ENCODE data around the gene NAA25. TPM values are rescaled to one million over a fixed set of nuclear protein-coding genes. Genes with fewer than 3 reads are reported as not detected.
"Not testable (repeated sequence)": the region's sequence is repeated elsewhere in the genome, so short reads cannot be mapped to it uniquely, and the experiment has no call there.

Gene NAA25
- total RNA-seq, 5 donors from 2014 or later (not counting 1 experiment from before 2014, with no cell fraction given) = 25.0 to 41.6 (median 31.0) TPM

- Histone ChIP-seq H3K4me3 (ENCODE audit: control insufficient read depth in 1 of 2, extremely low read depth in 1 of 2, low read length in 1 of 2) (no peak overlapping the region), H3K27me3 (replicated peaks in 1 of 2; ENCODE audit: control insufficient read depth in 2 of 2, extremely low read depth in 1 of 2, insufficient read depth in 2 of 2, low read length in 1 of 2) (no peaks in the 10 kb centered on the region), H3K27ac (ENCODE audit: low read length) (no peak overlapping the region), H3K36me3 (ENCODE audit: control insufficient read depth in 2 of 2, extremely low read depth in 1 of 2, insufficient read depth in 1 of 2, low read length in 1 of 2) (no peaks in the 10 kb centered on the region), H3K9me3 (no peaks in the 10 kb centered on the region), H3K4me1 (ENCODE audit: control insufficient read depth in 1 of 2, extremely low read depth in 1 of 2, insufficient read depth in 2 of 2, low read length in 2 of 2) (peaks cover 8 to 17% of the 10 kb centered on the region in 2 experiments)
- H3K27ac Mint-ChIP-seq = no peak overlapping the region
- DNase-seq (no peak), ATAC-seq (replicated peaks in 1 of 4) (no peak)
- no peaks in the 10 kb centered on the region for H3K27me3 Mint-ChIP-seq
- WGBS (ENCODE audit: insufficient coverage) = 91% methylated on average over 5 of the region's 6 CpGs
- ChIA-PET CTCF (interaction anchor here in 1 of 2 donors (1.2 kb wide), 1 partner anchor 13 kb away, joined by 3 read pairs; the partner anchor contains the start of gene TRAFD1), POLR2A (interaction anchor here (0.5 to 0.6 kb wide), 2 partner anchors 18 to 133 kb away, joined by 3 to 4 read pairs; no protein-coding TSS in a partner anchor)
- no peaks in the 10 kb centered on the region for H3K36me3 Mint-ChIP-seq
- no peaks in the 10 kb centered on the region for H3K9me3 Mint-ChIP-seq
- peaks cover 15 to 18% (median 17%) of the 10 kb centered on the region in 3 donors for H3K4me1 Mint-ChIP-seq
- H3K4me3 Mint-ChIP-seq = no peak overlapping the region
Measured at GRCh38 chr12:112112409-112113133, 4.0 kb upstream of the NAA25 start.

GRCh38 chr12:112111931-112112330 is 3.3 kb upstream of the NAA25 start:
- Mint-ChIP-seq H3K36me3 (no peaks in the 10 kb centered on the region), H3K4me3 (no peak overlapping the region), H3K27me3 (no peaks in the 10 kb centered on the region), H3K4me1 (peaks cover 19 to 24% (median 20%) of the 10 kb centered on the region in 3 donors), H3K9me3 (no peaks in the 10 kb centered on the region), H3K27ac (no peak overlapping the region)
- no peak for DNase-seq
- Histone ChIP-seq H3K36me3 (ENCODE audit: control insufficient read depth in 2 of 2, extremely low read depth in 1 of 2, insufficient read depth in 1 of 2, low read length in 1 of 2) (no peaks in the 10 kb centered on the region), H3K4me1 (ENCODE audit: control insufficient read depth in 1 of 2, extremely low read depth in 1 of 2, insufficient read depth in 2 of 2, low read length in 2 of 2) (peaks cover 12 to 23% of the 10 kb centered on the region in 2 experiments), H3K27me3 (replicated peaks in 1 of 2; ENCODE audit: control insufficient read depth in 2 of 2, extremely low read depth in 1 of 2, insufficient read depth in 2 of 2, low read length in 1 of 2) (no peaks in the 10 kb centered on the region), H3K4me3 (ENCODE audit: control insufficient read depth in 1 of 2, extremely low read depth in 1 of 2, low read length in 1 of 2) (no peak overlapping the region), H3K9me3 (no peaks in the 10 kb centered on the region), H3K27ac (ENCODE audit: low read length) (no peak overlapping the region)
- no peak for ATAC-seq (replicated peaks in 1 of 4)
- no CpG with 5 or more reads among the region's 5 CpGs for WGBS (ENCODE audit: insufficient coverage)
- ChIA-PET POLR2A (interaction anchor here in 1 of 2 donors (0.5 kb wide), 1 partner anchor 19 kb away, joined by 3 read pairs; no protein-coding TSS in a partner anchor), CTCF (no interaction called here)

GRCh38 chr12:112110787-112111662 is 2.4 kb upstream of the NAA25 start:
- H3K36me3 ChIP-seq (ENCODE audit: control insufficient read depth in 2 of 2, extremely low read depth in 1 of 2, insufficient read depth in 1 of 2, low read length in 1 of 2); H3K27me3 Mint-ChIP-seq; ATAC-seq (replicated peaks in 1 of 4); H3K27me3 ChIP-seq (replicated peaks in 1 of 2; ENCODE audit: control insufficient read depth in 2 of 2, extremely low read depth in 1 of 2, insufficient read depth in 2 of 2, low read length in 1 of 2); H3K36me3 Mint-ChIP-seq; H3K4me3 Mint-ChIP-seq; H3K27ac ChIP-seq (ENCODE audit: low read length); H3K9me3 Mint-ChIP-seq; H3K4me3 ChIP-seq (ENCODE audit: control insufficient read depth in 1 of 2, extremely low read depth in 1 of 2, low read length in 1 of 2); H3K9me3 ChIP-seq; CTCF ChIA-PET; DNase-seq: not testable (repeated sequence)
- WGBS (ENCODE audit: insufficient coverage) = 95% methylated on average over 12 of the region's 20 CpGs
- POLR2A ChIA-PET = interaction anchor here in 1 of 2 donors (1.2 kb wide), 1 partner anchor 14 kb away, joined by 3 read pairs; the partner anchor contains the start of gene TRAFD1
- peaks cover 8 to 24% of the 10 kb centered on the region in 2 experiments for H3K4me1 ChIP-seq (ENCODE audit: control insufficient read depth in 1 of 2, extremely low read depth in 1 of 2, insufficient read depth in 2 of 2, low read length in 2 of 2)
- peak overlapping the region in 1 of 2 donors; percentile 9 for H3K27ac Mint-ChIP-seq
- peaks cover 22 to 28% (median 24%) of the 10 kb centered on the region in 3 donors for H3K4me1 Mint-ChIP-seq

- Histone ChIP-seq H3K4me1 (ENCODE audit: control insufficient read depth in 1 of 2, extremely low read depth in 1 of 2, insufficient read depth in 2 of 2, low read length in 2 of 2) (peaks cover 11 to 33% of the 10 kb centered on the region in 2 experiments), H3K9me3 (no peaks in the 10 kb centered on the region), H3K27me3 (replicated peaks in 1 of 2; ENCODE audit: control insufficient read depth in 2 of 2, extremely low read depth in 1 of 2, insufficient read depth in 2 of 2, low read length in 1 of 2) (no peaks in the 10 kb centered on the region), H3K27ac (ENCODE audit: low read length) (peak overlapping the region; percentile 13), H3K4me3 (ENCODE audit: control insufficient read depth in 1 of 2, extremely low read depth in 1 of 2, low read length in 1 of 2) (peak overlapping the region; percentile 94 to 96), H3K36me3 (ENCODE audit: control insufficient read depth in 2 of 2, extremely low read depth in 1 of 2, insufficient read depth in 1 of 2, low read length in 1 of 2) (peaks cover 0 to 3% of the 10 kb centered on the region in 2 donors)
- CTCF ChIA-PET = interaction anchor here (0.5 to 1.0 kb wide), 4 partner anchors 10 to 163 kb away, joined by 3 to 4 read pairs (median 3); no protein-coding TSS in a partner anchor
- Mint-ChIP-seq H3K27ac (peak overlapping the region; percentile 80 to 87), H3K9me3 (no peaks in the 10 kb centered on the region), H3K4me1 (peaks cover 48 to 56% (median 51%) of the 10 kb centered on the region in 3 donors), H3K27me3 (no peaks in the 10 kb centered on the region), H3K36me3 (peaks cover 7% of the 10 kb centered on the region), H3K4me3 (peak overlapping the region; percentile 97 to 98 (median 97))
- DNase-seq (peak in 2 of 35 experiments; percentile 15 to 26), ATAC-seq (replicated peaks in 1 of 4) (no peak)
- WGBS (ENCODE audit: insufficient coverage) = 2% methylated on average over 7 of the region's 13 CpGs
- POLR2A ChIA-PET = interaction anchor here (0.7 to 1.2 kb wide), 2 partner anchors 19 to 24 kb away, joined by 4 to 5 read pairs; no protein-coding TSS in a partner anchor
Measured at GRCh38 chr12:112107306-112108201, 1.0 kb downstream of the NAA25 start.

GRCh38 chr12:112105891-112106290 is 2.7 kb downstream of the NAA25 start:
- no peaks in the 10 kb centered on the region for H3K9me3 Mint-ChIP-seq
- Histone ChIP-seq H3K9me3 (no peaks in the 10 kb centered on the region), H3K27me3 (replicated peaks in 1 of 2; ENCODE audit: control insufficient read depth in 2 of 2, extremely low read depth in 1 of 2, insufficient read depth in 2 of 2, low read length in 1 of 2) (no peaks in the 10 kb centered on the region), H3K27ac (ENCODE audit: low read length) (no peak overlapping the region), H3K4me1 (ENCODE audit: control insufficient read depth in 1 of 2, extremely low read depth in 1 of 2, insufficient read depth in 2 of 2, low read length in 2 of 2) (peaks cover 11 to 33% of the 10 kb centered on the region in 2 experiments), H3K4me3 (ENCODE audit: control insufficient read depth in 1 of 2, extremely low read depth in 1 of 2, low read length in 1 of 2) (no peak overlapping the region), H3K36me3 (ENCODE audit: control insufficient read depth in 2 of 2, extremely low read depth in 1 of 2, insufficient read depth in 1 of 2, low read length in 1 of 2) (peaks cover 5% of the 10 kb centered on the region in 2 donors)
- peak overlapping the region in 1 of 3 donors; percentile 98 for H3K4me3 Mint-ChIP-seq
- ATAC-seq (replicated peaks in 1 of 4) (no peak), DNase-seq (no peak)
- CTCF ChIA-PET = interaction anchor here in 1 of 2 donors (0.7 kb wide), 1 partner anchor 46 kb away, joined by 7 read pairs; no protein-coding TSS in a partner anchor
- H3K36me3 Mint-ChIP-seq = peaks cover 11% of the 10 kb centered on the region
- peak overlapping the region in 1 of 2 donors; percentile 59 for H3K27ac Mint-ChIP-seq
- H3K27me3 Mint-ChIP-seq = no peaks in the 10 kb centered on the region
- H3K4me1 Mint-ChIP-seq = peaks cover 58 to 63% (median 59%) of the 10 kb centered on the region in 3 donors
- WGBS (ENCODE audit: insufficient coverage) = no CpG with 5 or more reads among the region's 3 CpGs
- POLR2A ChIA-PET = no interaction called here
